GDM1 (cell line): Measurements from ENCODE around the gene ALCAM.

ENCODE experiments used
- DNase-seq: peaks from one replicate; lab custom pipeline; 2025; lab: John Stamatoyannopoulos, UW

Gene ALCAM

DNA sequence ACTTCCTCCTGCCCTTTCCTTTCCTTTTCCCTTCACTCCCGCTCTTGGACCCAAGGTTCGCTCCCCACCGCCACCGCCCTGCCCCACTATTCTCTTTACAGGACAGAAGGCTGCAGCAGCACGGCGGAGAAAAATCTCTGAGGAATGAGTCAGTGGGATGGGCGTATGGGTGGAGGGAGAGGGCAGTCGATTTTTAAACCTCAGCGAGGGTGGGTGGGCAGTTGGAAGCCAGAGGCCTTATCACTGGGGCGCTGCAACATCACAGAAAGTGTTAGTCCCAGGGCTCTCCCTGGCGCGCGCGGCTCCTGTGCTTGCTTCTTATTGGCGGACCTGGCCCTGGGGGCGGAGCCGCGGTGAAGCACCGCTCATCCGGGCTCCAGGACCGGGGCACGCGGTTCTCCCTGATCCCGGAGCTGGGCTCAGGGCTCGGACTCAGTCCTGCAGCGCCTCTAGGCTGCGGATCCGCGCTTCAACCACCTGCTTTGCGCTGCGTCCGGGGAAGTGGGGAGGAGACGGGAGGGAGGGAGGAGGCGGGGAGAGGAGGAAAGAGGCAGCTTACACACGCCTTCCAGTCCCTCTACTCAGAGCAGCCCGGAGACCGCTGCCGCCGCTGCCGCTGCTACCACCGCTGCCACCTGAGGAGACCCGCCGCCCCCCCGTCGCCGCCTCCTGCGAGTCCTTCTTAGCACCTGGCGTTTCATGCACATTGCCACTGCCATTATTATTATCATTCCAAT lies at the start of gene ALCAM:
Gene ALCAM (plus strand): TSS at position 584 of the 737 bp plus-strand sequence.
- peak; percentile 91 for DNase-seq

DNA sequence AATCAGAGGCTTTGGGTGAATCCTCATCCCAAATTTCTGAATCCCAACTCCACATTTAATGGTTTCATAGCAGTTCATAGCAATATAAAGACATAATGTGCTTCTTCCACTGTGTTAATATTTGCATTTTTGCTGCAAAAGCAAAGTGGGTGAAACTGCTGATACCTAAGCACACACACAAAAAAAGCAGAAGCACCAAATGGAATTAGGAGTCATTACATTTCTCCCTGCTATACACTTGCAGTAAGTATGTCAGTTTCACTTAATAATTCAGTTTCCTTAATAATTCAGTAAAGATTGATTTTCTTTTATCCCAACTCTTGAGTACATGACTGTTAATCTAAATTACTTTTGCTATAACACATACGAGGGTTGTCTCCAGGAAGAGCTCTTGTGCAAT lies 48.9 kb upstream of the ALCAM start:
- DNase-seq, result no peak

DNA sequence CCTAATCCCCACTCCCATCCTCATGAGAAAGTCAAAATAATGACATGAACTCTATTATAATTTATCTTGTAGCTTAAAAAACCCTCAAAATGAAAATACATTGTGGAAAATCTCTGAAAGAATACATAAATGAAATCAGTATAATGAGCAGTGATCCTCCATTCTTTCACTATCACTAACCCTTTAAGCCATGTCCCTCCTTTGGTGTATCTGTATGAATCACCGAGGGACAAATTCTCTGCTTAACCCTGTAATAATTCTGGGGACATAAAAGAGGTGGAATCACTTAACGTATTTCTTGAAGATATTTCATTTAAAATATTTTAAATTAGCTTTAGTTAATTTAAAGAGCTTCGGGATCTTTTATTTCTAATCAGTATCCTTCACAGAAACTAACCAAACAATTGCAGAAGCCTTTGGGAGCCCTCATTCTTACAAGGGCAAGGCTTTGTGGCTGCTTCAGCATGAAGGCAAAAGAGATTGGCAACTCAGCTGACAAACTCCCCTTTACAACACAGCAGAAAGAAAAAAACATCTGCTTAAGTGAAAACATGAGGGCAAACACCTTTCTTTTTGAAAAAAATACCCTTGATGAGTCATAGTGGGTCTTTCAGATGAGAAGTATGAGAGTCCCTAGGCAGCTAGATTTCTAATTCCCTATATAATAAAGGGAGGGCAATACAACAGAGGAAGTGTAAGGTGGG lies 44.0 kb upstream of the ALCAM start:
- no peak for DNase-seq

DNA sequence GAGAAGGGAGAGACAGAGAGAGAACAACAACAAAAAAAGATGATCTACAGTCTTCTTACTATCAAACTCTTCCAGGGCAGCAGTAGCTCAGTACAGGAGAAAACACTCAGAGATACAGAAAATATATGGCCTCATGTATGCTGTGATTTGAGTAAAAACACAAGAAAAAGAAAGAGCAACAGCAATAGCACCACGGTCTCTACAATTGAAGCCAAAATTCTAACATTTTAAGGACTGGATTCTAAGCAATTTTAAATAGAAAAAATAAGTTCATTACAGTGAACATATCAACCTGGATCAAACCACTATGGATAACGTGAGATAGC lies 43.5 kb upstream of the ALCAM start:
- DNase-seq, result no peak

DNA sequence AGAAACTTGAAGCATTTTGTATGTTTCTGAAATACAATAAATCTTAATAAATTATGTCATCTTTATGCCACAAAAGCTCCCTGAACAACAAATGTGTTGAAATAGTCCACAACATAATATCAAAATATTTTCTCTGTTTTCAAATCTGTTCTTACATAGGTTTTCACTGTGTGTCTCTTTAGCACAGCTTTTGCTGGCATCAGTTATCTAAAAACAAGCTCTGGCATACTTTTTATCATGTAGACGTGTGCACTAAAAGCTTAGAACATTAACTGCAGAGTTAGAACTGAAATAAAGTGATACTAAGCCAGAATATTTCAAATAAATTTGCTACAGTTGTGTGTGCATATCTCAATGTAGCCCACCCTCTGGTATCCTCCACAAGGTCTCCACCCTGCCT lies 41.8 kb upstream of the ALCAM start:
- DNase-seq, result no peak

DNA sequence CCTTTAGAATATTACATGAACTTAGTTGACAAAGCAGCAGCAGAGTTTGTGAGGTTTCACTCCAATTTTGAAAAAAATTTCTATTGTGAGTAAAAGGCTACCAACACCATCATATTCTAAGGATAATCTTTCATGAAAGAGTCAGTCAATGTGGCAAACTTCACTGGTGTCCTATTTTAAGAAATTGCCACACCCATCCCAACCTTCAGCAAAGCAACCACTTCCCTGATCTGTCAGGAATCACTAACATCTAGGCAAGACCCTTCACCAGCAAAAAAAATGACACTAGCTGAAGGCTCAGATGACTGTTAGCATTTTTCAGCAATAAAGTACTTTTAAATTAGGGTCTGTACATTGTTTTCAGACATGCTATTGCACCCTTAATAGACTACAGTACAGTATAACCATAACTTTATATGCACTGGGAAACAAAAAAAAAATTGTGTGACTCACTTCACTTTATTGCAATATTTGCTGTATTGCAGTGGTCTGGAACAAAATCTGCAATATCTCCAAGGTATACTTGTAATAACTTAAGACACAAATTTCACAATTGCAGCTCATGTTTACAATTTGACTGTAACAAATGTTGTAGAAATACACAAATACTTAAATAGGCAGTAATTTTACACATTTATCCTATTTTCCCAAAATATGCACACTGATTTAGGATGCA lies 38.9 kb upstream of the ALCAM start:
- DNase-seq, result no peak

DNA sequence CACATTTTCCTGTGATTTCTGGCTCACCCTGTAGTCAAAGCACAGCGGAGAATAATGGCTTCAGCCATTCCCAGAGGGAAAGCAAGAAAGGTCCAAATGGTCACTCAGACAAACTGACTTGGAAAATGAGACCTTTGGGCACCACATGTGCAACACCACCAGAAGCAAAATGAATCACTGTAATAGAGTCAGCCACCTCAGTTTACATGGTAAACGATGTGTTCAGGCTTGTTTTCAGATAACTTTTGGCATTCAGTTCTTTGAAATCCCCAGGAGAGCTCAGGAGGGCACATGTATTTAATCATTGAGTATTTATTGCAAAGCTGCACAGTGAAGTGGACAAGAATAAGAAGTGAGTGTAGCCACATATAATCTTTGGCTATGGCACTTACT lies 38.4 kb upstream of the ALCAM start:
- no peak for DNase-seq

DNA sequence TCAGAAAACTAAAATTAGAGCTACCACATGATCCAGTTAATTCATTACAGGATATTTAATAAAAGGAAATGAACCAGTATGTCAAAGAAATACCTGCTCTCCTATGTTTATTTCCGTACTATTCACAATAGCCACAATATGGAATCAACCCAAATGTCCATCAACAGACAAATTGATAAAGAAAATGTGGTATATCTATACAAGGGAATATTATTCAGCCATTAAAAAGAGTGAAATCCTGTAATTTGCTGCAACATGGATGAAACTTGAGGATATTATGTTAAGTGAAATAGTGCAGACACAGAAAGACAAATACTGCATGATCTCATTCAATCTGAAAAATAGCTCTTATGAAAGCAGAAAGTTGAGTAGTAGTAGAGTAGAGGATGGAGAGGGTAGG lies 33.7 kb upstream of the ALCAM start:
- DNase-seq, result no peak

DNA sequence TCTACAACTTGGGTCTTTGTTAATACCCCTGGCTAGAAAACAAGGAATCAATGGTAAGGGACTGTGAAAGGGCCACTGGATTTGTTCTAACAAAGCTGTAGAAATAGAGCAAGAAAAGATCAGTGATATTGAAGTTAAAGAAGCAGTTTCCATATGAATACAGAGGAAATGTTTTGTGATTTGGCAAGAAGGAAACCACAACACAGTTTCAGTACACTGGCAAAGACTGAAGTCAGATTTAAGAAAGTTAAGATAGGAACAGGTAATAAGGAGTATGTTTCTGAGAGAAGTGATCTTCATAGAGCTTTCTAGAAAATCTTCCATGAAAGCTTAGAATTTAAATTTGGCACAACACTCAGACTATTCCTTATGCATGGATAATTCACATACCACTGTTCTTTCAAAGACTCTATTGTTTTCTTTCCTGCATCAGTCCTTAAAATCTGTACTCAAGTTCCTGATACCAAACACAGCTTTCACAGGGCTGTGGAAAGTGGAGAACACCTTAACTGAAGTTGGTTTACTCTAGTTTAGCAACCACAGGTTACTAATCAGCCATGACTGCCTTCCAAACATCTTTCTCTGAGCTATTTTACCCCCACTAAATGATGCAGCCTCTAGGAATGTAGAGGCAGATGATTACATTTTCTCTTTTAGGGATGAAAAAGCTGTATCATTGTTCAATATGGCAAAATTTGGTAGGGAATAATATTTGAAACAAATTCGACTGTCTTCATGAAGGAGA lies 32.4 kb upstream of the ALCAM start:
- DNase-seq, result no peak

DNA sequence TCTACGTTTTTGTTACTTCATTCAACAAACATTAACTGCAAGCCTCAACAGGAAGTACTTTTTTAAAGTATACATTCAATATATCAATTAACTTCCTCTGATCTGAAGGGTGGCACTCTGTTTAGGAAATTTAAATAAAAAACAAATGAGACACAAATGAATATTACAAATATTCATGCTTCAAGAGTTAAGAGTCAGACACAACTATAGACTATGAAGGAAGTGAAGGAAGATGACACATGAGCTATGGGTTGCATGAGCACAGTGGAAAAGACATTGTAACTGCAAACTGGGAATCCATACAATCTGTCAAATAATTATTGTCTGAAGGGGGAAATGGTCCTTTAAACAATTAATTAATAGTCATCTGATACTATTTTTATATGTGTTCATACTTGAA lies 26.8 kb upstream of the ALCAM start:
- DNase-seq, result no peak

DNA sequence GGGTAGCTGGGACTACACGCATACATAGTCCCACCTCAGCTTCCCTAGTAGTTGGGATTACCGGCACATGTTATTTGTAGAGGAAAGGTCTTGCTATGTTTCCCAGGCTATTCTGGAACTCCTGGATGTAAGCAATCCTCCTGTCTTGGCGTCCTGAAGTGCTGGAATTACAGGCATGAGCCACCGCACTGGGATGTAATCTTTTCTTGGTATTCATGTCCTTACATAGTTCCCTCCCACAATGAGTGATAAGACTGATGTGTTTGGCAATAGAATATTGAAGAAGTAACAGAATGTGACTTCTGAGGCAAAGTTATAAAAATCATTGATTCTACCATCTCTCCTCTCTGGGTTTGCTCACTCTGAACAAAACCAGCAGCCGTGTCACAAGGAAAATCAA lies 22.7 kb upstream of the ALCAM start:
- DNase-seq, result no peak

DNA sequence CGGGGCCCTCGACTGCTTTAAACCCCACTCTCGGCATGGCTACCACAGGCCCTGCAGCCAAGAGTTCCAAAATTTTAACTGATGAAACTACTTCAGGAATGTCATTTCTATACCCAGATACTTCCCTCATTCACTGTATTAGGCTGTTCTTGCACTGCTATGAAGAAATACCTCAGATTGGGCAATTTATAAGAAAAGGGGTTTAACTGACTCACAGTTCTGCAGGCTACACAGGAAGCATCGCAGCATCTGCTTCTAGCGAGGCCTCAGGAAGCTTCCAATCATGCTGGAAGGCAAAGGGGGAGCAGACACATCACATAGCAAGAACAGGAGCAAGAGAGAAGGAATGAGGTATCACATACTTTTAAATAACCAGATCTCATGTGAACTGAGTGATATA lies 21.6 kb upstream of the ALCAM start:
- DNase-seq, result no peak

DNA sequence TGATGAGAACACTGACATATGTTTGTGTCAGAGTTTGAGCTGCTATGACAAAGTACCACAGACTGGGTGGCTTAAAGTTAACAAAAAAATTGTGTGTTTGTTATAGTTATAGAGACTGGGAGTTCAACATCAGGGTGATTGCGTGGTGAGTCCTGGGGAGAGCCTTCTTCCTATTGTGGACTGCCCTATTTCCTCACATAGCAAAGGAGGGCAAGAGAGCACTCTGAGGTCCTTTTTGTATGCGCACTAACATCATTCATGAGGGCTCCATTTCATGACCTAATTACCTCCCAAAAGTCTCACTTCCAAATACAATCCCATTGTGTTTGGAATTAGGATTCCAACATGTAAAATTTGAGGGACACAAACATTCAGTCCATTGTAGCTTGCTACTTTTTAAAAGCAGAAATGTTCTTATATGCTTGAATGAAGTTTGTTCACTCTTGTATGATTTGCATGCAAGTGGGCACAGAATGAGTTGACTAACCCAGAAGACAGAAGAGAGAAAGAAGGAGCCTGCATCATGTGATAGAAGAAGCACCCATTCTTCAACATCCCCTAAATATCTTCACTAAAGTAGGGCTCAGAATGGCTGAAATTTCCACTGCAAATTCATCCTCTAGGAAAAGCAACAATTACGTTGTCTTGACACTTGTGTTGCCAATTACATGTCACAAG lies 18.9 kb upstream of the ALCAM start:
- no peak for DNase-seq

DNA sequence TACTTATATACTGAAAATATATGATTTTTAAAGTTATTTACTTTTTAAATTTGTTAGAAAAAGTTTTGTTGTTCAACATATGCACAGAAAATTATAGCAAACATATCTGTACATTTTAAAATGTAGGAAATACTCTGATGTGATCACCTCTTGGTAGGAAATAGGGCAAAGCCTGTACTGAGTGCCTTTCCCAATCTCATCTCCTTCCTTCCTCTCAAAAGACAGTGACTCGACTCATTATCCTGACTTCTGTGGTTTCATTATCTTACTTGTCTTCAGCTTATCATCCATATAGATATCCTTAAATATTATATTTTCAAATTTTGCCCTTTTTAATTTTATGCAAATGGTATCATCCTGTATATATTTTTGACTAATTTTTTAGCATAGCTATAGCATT lies 18.4 kb upstream of the ALCAM start:
- no peak for DNase-seq

DNA sequence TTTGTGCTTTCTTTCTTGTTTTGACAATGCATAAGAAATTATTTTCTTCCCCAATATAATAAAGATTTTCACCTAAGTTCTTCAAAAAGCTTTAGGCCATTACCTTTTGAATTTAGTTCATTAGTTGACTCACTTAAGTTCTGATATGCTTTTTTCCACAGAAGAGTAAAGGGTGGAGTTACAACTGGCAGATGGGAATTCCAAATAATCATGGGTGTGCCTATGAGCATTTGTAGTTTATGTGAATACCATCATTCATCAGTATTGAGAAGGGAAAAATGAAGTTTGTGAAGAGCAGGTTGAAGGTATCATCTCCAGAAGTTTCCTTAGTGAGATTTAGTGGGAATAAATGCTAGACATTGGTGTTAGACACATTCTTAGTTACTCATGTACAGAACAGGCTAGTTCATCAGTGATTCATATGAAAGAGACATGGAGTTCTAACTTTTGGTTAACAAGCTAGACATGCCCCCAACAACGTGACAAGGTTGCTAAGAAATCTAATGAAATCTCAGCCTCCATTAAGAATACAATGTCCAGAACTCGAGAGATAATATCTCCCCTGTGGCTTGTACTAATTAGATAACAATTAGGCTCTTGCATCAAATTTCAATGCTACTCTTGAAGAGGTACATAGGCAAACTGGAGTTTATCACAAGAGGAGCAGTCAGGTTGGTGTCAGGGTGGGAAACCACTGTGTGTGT lies 16.9 kb upstream of the ALCAM start:
- DNase-seq, result no peak

DNA sequence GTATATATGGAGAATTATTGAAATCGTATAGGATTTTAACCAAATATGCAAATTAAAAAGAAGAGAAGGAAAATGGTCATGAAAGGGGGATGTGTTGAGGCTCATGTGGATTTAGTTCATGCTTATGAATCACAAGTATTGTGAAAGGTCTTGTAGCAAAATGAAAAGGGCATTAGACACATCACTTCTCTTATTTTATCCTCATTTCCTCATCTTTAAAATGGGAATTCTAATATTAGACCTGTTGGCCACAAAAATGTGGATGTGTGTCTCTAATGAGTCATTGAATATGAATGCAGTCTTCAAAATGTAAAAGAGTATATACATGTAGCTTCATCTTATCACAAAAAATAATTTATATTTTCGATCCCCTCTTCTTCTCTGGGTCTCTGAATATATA lies 14.9 kb upstream of the ALCAM start:
- DNase-seq, result no peak

DNA sequence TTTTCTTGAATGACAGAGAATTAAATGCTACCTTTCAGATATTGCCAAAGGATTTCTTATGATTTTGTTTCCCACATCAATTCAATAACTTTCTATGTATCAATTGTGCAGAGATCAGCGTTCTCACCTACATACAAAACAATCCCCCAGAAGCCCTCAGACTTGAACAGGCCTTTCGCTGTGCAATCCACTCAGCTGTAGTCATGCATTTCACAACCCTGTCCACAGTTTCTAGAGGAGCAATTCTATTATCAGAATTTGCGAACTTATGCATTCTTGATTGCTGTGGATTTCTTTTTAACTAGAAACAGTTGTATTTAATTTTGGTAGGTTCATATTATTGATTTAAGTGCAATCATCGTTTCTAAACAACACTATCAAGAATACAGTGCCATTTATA lies 13.7 kb upstream of the ALCAM start:
- no peak for DNase-seq

DNA sequence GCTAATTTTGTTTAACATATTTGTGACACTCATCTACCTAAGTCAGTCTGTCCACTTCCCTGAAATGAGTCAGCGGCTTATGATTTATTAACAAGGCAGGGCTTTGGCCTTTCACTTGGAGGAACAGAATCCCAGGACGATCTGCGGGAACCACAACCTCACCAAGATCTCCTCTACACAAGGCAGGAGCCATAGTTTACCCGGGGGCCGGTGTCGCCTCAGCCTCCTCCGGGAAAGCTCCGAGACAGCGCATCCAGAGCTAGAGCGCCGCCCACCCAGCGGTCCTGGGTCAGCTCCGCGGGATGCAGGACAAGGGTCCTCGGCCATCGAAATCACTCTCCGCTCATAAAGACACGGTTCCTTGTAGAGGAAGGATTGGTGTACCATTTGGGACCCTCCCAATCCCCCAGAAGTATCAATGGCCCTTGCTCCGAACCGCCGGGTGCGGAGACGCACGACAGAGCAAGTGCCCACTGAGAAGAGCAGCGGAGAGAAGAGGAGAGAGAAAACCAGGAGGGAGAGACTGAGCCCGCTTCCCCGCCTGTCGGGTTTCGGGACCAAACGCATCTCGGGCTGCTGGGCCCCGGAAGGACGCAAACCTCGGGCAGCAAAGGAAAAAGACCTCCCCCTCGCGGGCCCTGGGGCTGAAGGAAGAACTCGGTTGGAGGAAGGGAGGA lies 13.1 kb upstream of the ALCAM start:
- no peak for DNase-seq

DNA sequence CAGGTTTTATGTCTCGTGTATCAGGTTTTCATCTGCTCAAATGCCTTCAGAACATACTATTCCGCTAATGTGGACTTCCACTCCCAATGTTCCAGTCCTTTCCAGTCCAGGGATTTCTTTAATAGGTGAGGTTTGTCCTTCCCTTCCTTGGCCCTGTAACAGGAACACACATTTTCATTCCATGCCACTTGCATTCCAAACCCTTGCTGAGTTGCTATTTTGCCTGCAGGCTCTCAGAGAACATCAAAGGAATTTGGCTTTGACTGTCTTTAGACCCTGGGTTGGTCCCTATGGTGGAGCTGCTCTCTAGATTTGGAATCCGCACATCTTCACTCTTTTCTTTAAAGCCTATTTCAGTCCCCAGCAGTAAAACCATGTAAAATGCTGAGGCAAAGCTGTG lies 12.3 kb upstream of the ALCAM start:
- DNase-seq, result no peak

DNA sequence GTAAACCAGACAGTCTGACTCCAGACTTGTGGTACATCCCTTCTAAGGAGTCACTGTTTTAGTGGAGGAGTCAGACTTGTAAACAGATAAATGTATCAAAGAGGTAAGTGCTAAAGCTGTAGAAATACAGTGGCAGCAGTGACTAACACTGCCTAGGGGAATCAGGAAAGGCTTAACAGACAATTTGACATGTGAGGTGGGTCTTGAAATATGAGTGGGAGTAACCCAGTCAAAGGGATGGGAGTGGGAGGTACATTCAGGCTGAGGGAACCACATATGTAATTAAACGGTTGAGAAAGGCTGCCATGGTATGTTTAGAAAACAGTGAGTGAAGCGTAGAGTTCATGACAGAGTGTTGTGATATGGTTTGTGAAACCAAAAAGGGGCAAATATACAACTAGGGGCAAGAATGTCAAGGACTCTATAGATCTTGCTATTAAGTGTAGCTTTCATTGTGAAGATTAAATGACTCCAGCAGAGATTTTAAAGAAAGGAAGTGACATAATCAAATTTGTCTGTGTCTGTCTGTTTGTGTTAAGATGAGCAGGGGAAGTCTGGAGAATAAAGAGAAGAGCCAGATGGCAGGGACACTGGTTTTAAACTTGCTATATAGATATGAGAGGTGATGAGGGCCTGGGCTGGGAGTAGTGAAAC lies 11.2 kb upstream of the ALCAM start:
- no peak for DNase-seq
